Measurements from ENCODE around the gene L3MBTL4.
"Not testable (repeated sequence)": the region's sequence is repeated elsewhere in the genome, so short reads cannot be mapped to it uniquely, and the experiment has no call there.

L3MBTL4 gene

GRCh38 chr18:6406910-6407470 lies 7.7 kb downstream of the L3MBTL4 start:
- DNase-seq = peak in 5 of 58 donors; percentile 10 to 29 (median 18)

- DNase-seq = no peak
Measured at GRCh38 chr18:6406075-6406909, 8.4 kb downstream of the L3MBTL4 start.

GRCh38 chr18:6405237-6406074 lies 9.3 kb downstream of the L3MBTL4 start:
- DNase-seq = peak in 11 of 58 donors; percentile 11 to 44 (median 26)

GRCh38 chr18:6404834-6405233 lies 9.9 kb downstream of the L3MBTL4 start:
- no peak for DNase-seq

- DNase-seq = peak in 3 of 58 donors; percentile 13 to 27 (median 17)
Measured at GRCh38 chr18:6401687-6402086, 13.0 kb downstream of the L3MBTL4 start.

GRCh38 chr18:6399776-6400175 lies 14.9 kb downstream of the L3MBTL4 start:
- DNase-seq = no peak

GRCh38 chr18:6397931-6398566 lies 16.7 kb downstream of the L3MBTL4 start:
- DNase-seq = no peak

GRCh38 chr18:6396847-6397246 lies 17.9 kb downstream of the L3MBTL4 start:
- no peak for DNase-seq

- no peak for DNase-seq
Measured at GRCh38 chr18:6396276-6396675, 18.4 kb downstream of the L3MBTL4 start.

- DNase-seq = no peak
Measured at GRCh38 chr18:6389005-6389404, 25.7 kb downstream of the L3MBTL4 start.

GRCh38 chr18:6382963-6383362 lies 31.7 kb downstream of the L3MBTL4 start:
- DNase-seq = no peak

GRCh38 chr18:6377473-6377872 lies 37.2 kb downstream of the L3MBTL4 start:
- not testable (repeated sequence) for DNase-seq

- no peak for DNase-seq
Measured at GRCh38 chr18:6376433-6377229, 38.1 kb downstream of the L3MBTL4 start.

- no peak for DNase-seq
Measured at GRCh38 chr18:6374935-6375529, 39.7 kb downstream of the L3MBTL4 start.

GRCh38 chr18:6374340-6374739 lies 40.4 kb downstream of the L3MBTL4 start:
- no peak for DNase-seq

- peak in 1 of 58 donors; percentile 7 for DNase-seq
Measured at GRCh38 chr18:6373187-6373586, 41.5 kb downstream of the L3MBTL4 start.

GRCh38 chr18:6370886-6371635 lies 43.6 kb downstream of the L3MBTL4 start:
- peak in 1 of 58 donors; percentile 63 for DNase-seq

GRCh38 chr18:6370410-6370809 lies 44.3 kb downstream of the L3MBTL4 start:
- DNase-seq = no peak

- DNase-seq = no peak
Measured at GRCh38 chr18:6368017-6368416, 46.7 kb downstream of the L3MBTL4 start.
